22Rv1 (cell line): ENCODE results near the gene RRAD.

Experiments used
- H3K27ac ChIP-seq: fragments of 450-650 bp; 2 replicates; pipeline ENCODE4 v1.5.1; 2017
- CTCF ChIP-seq: fragments of 450-650 bp; IDR thresholded peaks from 2 replicates; pipeline ENCODE4 v1.5.1; 2017; ENCODE audit warnings: mild to moderate bottlenecking
- ZFX ChIP-seq: fragments of 450-650 bp; IDR thresholded peaks from 2 replicates; pipeline ENCODE4 v1.6.1; 2017; ENCODE audit warnings: antibody characterized with exemption, borderline replicate concordance

RRAD gene

GRCh38 chr16:66886914-66887313 lies 38.4 kb downstream of the RRAD start:
- TF ChIP-seq ZFX (no peak), CTCF (no peak)
- H3K27ac ChIP-seq: no peak overlapping the region

GRCh38 chr16:66886321-66886720 lies 39.0 kb downstream of the RRAD start:
- no peak overlapping the region for H3K27ac ChIP-seq
- TF ChIP-seq ZFX (no peak), CTCF (no peak)

GRCh38 chr16:66885491-66885890 lies 39.8 kb downstream of the RRAD start:
- H3K27ac ChIP-seq: no peak overlapping the region
- no peak for TF ChIP-seq CTCF
- no peak for TF ChIP-seq ZFX

DNA sequence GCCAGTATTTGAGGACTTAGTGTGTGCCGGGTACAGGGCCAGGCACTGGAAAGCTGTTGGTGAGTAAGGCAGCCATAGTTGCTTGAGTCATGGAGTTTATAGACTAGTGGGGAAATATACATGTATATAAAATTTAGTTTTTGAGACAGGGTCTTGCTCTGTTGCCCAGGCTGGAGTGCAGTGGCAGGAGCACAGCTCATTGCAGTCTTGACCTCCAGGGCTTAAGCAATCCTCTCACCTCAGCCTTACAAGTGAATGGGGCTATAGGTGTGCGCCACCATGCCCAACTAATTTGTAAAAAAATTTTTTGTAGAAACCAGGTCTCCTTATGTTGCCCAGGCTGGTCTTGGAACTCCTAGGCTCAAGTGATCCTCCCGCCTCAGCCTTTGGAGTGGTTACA lies 42.6 kb downstream of the RRAD start:
- no peak overlapping the region for H3K27ac ChIP-seq
- no peak for TF ChIP-seq CTCF
- TF ChIP-seq ZFX: no peak

- TF ChIP-seq ZFX (no peak), CTCF (no peak)
- H3K27ac ChIP-seq: no peak overlapping the region
These were observed 43.3 kb downstream of the RRAD start for GRCh38 chr16:66881964-66882508.

DNA sequence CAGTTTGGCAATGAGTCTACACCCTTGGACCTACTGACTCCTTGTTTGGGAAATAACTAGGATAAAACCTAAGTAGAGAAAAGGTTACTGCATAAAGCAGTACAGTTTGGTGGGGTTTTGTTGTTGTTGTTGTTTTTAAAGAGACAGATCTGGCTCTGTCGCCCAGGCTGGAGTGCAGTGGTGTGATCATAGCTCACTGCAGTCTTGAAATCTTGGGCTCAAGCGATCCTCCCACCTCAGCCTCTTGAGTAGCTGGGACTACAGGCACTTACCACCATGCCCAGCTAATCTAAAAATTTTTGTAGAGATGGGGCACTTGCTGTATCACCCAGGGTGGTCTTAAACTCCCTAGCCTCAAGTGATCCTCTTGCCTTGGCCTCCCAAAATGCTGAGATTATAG lies 43.8 kb downstream of the RRAD start:
- TF ChIP-seq CTCF (no peak), ZFX (no peak)

DNA sequence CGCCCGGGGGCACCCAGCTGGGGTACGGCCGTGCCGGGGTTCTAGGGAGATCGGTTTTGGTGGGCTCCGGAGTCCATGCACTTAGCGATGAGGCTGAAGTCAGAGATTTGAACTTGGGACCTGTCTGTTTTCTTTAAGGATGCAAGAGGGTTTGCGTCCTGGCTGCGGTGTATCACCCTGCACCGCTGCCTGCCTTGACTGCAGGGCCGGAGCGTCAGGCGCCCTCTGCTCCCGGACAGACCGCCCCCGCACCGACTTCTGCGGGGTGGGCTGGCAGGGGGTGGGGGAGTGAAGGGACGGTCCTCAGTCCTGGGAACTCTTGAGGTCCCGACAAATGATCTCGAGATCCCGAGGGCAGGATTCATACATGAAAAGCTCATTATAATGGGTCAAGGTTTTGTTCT lies 44.3 kb downstream of the RRAD start:
- TF ChIP-seq ZFX (no peak), CTCF (no peak)
- peak overlapping the region; percentile 56 for H3K27ac ChIP-seq

More for the DNA sequence above, 43.8 kb downstream of the RRAD start:
- H3K27ac ChIP-seq: no peak overlapping the region
